NK-92 (cell line): Measurements from ENCODE around the gene CELSR1.

Source experiments
- DNase-seq: peaks from one replicate; lab custom pipeline; 2025; ENCODE audit not compliant: unreplicated experiment; lab: John Stamatoyannopoulos, UW

Gene CELSR1

DNA sequence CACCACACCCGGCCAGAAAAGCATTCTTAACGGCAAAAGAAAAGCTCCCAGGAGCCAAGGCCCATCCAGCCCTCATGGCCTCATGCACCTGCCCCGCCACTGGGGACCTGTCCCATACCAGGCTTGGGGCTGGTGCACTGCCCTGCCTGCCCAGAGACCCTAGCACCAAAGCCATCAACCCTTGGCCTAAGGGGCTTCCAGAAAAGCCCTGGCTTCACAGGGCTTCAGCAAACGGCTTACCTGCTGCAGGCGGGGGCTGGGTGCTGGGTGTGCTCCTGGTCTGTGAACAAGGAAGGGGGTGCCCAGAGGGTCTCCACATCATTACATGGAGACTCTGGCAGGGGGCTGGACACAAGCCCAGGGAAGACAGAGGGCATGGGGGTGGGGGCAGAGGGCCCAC is 89.5 kb downstream of the CELSR1 start:
- no peak for DNase-seq

DNA sequence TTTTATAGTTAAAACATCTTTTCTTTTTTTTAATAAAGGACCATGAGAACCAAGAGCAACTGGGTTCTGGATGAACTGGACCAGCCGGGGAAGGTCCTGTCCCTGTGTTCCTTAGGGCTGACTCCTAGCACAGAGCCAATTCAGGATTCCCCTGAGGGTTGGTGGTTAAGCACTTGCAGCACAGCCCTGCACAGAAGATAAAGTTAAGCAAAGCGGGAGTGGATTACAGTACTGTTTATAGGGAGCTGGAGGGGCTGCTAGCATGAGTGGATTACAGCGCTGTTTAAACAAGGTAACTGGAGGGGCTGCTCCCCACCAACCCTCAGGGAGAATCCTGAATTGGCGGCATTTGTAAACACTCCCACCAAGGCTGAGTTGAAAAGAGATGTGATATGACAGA is 90.6 kb downstream of the CELSR1 start:
- DNase-seq: no peak

DNA sequence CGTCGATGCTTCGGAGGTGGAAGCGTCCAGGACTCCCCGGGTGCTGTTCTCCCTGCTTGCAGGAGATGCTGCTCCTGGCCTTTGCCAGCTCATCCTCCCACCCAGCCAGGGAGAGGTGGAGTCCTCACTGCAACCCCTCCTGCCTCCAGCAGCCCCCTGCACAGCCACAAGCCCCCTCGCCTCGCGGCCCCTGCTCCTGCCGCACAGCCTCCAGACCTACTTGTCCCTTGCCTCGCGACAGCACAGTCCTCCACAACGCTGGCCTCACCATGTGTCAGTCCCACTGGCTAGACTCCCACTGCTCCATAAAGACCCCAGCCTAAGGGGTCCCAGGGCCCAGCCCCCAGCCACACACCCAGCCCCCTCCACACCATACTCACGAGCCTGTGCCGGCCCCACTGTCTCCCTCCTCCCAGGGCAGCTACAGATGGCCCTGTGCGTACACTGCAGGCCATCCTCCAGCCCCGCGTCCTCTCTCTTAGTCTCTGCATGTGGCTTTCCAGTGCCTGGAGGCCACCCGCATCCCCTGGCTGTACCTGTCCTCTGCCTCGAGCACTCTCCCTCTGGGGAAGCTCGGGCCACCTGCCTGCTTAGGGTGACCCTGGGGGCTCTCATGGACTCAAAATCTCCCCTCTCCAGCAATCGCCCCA is 91.5 kb downstream of the CELSR1 start:
- no peak for DNase-seq

DNA sequence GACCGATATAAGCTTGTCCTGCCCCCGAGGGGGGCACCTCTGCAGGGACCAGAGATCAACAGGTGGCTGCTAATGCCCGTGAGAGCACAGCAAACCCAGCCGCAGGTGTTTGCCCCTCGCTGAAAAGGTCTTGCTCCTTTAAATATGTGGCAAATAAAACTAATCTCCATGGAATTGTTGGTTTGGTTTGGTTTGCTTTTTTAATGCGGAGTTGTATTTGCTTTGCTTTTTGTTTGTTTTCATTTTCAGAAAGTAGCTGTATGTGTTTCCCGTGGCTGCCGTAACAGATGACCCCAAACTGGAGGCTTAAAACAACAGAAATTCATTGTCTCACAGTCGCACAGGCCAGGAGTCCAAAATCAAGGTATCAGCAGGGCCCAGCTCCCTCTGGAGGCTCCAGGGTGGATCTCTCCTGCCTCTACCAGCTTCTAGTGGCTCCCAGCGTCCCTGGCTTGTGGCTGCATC is 93.0 kb downstream of the CELSR1 start:
- no peak for DNase-seq

DNA sequence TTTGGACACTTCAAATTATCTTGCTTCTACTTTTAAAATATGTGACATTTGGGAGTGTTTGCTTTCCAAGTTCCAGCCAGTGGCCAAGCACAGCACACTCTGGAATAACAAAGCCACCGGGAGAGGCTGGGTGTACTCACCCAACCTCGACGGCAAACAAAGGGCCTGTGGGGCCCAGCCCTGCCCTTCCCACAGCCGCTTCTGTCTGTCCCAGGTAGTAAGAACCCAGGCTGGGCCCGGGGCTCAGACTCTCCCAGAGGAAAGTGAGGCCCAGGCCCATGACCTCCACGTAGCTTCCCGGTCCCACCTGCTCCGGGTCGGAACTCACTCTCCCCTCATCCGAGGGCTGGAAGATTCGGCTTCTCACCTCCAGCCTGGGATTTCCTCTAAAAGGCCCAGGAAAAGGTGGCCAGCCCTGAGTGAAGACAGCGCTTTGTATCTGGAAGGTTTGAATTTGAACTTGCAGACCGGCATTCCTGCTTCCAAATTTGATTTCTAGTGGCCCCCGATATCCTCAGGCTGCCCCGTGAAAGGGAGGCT is 93.5 kb downstream of the CELSR1 start:
- no peak for DNase-seq

DNA sequence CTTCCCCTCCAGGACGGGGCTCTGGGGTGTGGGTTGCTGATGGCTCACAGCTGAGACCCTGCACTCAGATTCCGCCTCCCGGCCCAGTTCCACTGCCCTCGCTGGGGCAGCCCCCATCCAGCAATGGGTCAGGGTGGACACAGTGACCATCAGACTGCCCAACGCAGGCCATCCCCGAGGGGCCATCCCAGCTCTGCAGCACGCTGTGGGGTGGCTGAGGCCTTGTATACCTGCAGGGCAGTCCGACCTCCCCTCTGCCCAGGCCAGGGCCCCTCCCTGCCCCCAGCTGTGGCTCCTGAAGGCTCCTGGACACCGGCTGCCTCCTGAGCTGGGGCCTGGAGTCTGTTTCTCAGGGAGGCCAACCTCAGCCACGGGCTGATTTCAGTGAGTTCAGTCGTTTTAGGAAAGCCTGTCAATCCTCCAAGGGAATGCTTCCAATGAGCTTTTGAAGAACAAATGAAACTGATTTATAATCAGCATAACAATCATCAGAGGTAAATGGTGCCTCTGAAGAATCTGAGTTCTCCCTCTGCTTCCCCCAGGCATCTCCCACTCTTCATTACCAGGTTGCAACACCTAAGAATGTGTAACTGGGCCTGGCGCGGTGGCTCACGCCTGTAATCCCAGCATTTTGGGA is 95.1 kb downstream of the CELSR1 start:
- no peak for DNase-seq

DNA sequence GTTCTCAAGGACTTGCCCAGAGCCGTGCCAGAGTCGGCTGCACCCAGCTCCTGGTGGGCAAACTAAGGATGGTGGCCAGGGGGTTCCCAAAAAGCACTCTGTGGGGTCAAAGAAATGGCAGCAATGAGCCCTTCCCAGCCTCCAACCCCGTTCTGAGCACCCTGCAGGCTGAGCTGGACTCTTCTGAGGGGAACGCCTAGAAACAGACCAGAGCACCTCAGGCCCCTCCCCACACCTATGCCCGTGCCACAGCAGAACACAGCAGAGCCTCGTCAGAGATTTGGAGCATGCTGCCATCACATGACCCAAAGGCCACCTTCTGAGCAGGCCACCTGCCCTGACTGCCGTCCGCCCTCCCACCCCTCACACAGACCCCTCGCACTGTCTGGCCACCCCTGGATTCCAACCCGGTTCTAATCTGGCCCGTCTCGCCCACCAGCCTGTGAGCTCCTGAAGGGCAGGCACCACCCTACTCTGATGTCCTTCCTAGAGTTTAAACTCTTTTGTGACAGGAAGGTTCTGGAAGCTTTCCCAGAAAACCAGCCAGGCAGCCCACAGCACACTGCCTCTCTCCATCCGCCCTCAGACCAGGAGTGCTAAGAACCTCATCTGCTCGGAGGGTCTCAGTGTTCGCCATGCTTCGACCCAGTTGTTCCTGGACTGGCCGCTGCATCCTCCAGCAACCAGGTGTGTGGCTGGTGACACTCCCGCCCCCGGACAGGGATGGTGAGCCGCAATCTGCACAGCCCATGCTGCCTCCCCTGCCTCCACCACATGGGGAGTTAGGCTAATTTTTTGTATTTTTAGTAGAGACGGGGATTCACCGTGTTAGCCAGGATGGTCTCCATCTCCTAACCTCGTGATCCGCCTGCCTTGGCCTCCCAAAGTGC is 97.6 kb downstream of the CELSR1 start:
- no peak for DNase-seq

DNA sequence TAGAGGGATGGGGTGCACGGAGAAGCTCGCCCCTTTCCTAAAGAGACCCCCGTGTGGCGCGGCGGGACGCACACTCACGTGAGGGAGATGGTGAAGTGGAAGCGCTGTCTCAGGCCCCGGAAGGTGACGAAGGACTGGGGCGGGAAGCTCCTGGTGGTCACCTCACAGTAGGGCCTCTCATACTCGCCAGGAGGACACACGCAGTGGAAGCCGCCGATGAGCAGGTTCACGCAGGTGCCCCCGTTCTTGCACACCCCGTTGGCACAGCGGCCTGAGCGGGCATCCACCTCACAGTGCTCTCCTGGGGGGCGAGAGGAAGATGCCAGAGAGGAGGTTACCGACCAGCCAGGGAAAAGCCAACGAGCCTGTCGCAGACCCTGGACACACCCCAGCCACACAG is 98.3 kb downstream of the CELSR1 start:
- no peak for DNase-seq

DNA sequence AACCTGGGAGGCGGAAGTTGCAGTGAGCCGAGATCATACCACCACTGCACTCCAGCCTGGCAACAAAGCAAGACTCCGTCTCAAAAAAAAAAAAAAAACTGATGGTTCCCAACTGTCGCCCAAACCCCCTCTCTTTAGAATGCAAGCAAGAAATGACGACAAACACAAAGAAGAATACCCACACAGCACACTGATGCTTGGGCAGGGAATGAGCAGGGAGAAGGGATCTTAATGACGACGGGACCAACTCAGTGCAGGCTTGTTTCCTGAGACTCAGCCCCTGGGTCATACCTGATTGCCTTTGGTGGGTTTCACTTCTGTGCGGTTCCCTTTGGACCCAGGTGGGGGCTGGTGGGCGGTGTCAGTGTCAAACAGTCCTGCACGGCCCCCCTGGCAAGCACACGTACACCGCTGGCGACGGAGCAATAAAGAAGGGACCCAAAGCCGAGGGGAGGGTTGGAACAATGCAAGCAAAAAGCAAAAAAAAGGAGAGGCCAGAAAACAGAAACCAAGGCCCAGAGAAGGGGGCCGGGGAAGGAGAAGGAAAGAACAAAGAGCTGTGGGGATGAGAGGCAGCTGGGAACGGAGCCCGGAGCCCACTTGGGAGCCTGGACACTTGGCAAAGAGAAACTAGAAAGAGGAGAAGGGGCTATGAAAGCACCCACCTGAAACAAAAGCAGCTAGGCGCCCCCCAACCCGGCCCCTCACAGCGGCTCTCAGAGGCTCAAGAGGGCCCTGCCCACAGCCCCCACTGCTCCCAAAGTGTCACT is 99.6 kb downstream of the CELSR1 start:
- no peak for DNase-seq

DNA sequence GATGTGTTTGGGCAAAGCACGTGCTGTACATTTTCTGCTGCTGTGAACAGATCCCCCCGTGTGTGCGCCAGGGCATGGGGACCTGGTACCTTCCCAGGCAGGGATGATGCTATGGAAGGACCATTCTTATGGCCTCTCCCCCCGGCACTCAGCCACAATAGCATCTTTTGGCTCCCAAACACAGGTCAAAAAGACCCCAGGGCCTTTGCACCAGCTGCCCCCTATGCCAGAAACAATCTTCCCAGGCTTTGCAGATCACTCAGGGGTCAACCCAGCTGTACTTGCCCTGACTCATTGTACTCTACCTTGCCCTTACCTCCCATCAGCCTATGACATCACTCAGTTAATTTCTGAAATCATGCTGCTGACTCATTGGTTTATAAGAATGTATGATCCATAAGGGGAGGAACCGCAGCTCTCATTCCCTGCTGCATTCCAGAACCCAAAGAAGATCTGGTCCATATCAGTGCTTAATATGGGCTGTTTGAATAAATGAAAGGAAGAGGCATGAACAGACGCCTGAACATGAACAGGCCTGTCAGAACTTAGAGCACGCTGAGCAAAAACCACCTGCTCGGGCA is 100.7 kb downstream of the CELSR1 start:
- no peak for DNase-seq

DNA sequence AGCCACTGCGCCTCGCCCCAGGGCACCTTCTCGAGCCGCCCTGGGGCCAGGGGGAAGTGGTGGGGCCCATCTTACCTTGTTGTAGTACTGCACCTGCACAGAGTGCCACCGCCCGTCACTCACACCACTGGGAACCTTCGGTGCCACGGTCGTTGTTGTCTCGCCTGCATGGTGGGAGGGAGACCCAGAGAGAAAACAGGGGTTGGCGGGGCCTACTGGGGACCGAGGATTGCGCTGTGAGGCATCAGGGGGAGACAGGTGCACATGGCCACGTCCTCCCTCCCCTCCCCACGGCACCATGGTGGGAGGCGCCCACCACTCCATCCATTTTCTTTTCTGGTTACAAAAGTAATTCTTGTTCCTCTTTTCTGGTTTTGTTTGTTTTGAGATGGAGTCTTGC is 104.1 kb downstream of the CELSR1 start:
- DNase-seq: no peak

DNA sequence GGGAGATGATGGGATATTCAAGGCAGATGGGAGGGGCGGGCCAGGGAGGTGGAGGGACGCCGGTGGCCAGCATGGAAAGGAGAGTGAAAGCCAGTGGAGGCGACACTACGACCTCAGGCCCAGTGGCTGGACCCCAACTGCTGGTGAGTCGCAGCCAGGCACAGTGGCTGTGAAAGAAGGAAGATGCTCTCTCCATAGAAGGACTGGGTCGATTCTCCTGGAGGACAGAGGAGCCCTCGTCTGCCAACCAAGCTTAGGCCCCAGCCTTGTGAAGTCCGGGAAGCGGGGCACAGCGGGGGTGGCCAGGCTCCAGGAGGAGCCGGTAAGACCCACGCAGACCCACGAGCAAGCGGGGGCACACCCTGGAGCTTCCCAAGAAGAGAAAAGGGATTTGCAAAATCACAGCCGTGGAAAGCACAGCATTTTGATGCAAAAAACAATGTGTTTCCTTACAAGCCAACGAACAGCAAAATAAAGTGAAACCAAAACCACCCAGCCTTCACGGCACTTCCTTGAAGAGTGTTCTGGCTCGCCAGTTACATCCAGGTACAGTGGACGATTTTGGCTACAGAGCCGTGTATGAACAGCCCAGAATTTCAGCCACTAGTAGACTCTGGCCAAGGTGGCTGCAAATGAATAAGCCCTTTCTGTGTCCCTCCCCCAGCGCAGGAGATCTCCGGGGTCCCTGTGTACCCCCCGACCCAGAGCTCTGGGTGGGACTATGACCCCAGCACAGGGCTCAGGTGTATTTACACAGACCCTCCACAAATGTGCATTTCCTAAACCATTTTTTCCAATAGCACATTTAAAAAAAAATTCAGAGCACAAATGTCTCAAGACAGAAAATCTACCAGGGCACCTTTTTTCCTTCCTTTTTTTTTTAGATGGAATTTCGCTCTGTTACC is 105.0 kb downstream of the CELSR1 start:
- no peak for DNase-seq

DNA sequence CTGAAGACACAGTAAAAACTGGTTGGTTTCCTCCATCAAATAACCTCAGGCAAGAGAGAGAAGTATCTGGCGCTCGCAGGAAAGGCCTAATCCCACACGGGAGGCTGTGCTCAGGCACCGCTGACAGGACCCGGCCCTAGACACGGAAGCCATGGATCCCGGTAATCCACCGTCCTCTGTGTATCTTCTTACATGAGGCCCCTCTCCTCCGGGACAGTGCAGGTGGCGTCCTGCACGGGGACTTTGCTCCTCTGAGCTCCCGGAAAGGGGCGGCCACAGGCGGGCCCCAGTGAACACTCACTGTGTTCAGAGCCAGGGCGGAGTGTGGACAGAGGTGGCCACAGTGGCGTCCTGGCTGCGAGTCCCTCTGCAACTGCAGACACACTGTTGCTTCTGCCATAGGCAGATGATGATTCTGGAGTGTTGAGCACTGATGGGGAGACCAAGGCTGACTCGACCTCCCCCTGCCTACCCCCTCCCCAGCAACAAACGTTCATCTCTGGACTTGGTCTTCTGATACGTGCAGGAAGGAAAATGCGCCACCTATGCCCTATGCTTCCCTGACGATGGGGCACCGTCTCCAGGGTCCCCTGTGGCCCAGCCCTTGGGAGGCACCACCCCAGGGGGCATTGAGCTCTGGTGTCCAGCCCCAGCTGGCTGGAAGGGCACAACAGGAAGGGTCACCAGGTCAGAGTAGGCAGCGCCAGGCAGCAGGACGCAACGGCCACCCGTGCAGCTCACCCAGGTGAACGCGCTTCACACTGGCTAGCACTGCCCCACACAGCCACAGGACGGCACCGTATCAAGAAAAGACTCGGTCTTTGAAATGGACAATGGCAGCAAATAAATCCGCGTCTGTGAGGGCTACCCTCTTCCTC is 106.2 kb downstream of the CELSR1 start:
- no peak for DNase-seq

DNA sequence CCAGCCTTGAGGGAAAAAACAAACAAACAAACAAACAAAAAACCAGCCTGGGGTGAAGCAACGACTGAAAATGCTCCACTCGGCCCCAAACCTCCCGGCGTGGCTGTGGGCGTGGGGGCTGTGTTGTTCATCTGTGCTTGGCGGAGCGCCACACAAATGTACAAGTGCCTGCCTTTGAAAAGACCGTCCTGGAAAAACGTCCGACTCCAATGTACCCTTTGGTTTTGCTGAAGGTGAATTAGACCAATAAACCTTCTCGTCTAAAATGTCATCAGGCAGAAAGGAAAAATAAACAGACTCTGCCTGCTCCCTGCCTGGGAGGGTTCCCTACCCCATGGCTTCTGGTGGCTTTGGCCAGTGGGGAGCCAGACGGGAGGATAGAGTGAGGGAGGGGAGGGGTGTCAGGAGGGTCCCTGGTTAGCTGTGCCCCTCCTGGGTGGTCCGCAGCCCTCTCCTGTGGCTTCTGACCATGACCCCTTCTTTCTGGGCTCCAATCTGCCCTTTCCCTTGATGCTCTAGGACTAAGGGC is 108.0 kb downstream of the CELSR1 start:
- no peak for DNase-seq

DNA sequence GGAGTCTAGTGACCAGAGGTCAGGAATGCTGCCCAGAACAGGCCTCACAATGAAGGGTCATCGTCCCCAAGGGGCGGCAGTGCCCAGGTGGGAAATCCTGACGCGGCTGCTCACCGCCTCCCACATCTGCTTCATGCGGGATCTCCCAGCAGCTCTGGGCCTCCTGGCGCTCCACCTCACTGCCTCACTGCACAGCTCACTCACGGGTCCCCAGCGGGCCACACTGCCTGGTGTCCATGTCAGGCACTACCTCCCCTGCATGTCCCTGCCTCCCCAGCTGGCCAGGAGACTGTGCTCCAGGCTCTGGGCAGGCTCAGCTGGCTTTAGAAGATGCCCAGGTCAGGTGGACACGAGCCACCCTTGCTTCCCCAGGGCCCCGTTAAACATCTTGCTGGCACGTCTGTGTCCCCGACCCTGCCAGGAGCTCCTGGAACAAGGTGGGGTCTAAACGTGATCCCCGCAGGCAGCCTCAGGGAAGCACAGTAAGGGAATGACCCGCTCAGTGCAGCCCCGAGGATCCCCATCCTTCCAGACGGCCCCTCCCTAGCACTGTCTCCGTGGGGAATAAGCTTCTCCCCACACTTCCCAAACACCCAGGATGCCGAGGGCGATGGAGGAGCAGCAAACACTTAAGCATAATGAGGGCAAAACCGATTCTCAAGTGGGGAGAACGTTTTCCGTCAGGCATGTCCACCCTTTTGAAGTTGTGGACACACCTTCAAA is 108.7 kb downstream of the CELSR1 start:
- no peak for DNase-seq

DNA sequence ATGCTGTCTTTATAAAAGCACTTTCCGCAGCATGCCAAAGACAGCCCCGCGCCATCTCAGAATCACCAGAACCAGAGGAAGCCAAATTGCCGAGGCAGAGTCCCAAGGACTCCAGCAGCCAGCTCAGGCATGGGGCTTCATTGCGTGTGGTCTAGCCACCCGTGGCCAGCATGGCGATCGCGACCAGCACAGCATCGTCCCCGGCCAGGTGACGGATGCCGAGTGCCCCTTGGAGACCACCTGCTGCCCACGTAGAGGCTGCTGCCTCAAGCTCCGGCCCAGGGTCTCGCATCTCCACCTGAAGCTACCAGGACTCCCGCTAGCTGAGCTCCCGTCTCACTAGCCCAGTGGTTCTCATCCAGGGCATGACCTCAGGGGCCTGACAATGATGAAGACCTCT is 109.2 kb downstream of the CELSR1 start:
- DNase-seq: no peak

DNA sequence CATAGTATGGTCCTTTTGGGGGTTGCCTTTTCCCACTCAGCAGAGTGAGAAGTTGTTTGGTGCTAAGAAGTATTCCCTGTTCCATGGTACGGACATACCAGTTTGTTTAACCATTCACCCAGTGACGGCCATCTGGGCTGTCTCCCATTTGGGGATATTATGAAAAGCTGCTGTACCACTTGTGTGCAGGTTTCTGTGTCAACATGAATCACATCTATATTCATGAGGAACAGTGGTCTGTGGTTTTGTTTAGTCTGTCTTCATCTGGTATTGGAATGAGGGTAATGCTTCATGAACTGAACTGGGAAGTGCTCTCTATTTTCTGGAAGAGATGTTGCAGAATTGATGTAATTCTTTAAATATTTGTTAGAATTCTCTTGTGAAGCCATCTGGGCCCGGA is 112.4 kb downstream of the CELSR1 start:
- DNase-seq: no peak

DNA sequence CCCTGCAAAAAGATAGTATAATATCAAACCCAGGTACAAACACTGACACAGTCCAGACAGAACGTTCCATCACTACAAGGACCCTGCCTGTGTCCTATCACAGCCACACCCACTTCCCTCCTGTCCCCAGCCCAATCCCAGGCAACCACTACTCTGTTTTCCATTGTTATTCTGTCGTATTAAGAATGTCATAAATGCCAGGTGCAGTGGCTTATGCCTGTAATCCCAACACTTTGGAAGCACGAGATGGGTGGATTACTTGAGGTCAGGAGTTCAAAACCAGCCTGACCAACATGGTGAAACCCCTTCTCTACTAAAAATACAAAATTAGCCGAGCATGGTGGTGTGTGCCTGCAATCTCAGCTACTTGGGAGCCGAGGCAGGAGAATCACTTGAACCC is 112.9 kb downstream of the CELSR1 start:
- DNase-seq: no peak
